ENCODE measurements around the gene MRPL17.

DNA sequence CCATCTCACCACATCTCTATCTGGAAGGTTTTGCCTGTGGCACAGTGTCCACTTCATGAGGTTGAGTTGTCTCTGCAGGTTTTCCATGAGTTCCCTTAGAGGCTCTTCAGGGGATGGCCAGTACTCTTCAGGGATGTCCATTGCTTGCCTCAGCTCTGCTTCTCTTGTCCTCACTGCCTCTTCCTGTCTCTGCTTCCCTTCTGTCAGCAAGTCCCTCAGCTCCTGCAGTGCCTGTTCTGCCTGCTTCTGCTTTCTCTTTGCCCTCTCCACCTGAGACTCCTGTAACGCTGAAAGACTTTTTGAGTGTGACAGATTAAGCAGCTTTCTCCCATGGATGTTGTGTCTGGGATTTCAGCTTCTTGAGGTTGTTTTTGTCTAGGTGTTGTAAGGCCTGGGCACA, 38.2 kb upstream of the MRPL17 start:
- no peak for TF ChIP-seq YY1 (IDR thresholded peaks at IDR 0.05; ENCODE audit: insufficient read depth, insufficient read length)
- no peak for TF ChIP-seq ZNF274 (IDR thresholded peaks at IDR 0.05; ENCODE audit: low read depth, low read length)

Measured in NT2/D1 (cell line).